Prostate gland (tissue), 2 donors: Measurements from ENCODE around the gene GALNTL6.

Experiments used
- CTCF ChIP-seq, 4 experiments: fragments of 200-600 bp in 2 of 4; fragments of 450-650 bp in 2 of 4; sonication (generic) in 2 of 4; IDR thresholded peaks; 1 replicate in 3 of 4; 2 replicates in 1 of 4; pipeline ENCODE4 v1.5.1; 2016 to 2019; ENCODE audit warnings: antibody characterized with exemption in 4 of 4, mild to moderate bottlenecking in 2 of 4, moderate library complexity in 2 of 4
- POLR2A ChIP-seq: fragments of 450-650 bp; IDR thresholded peaks from one replicate; pipeline ENCODE4 v1.6.1; 2016; ENCODE audit warnings: antibody characterized with exemption, mild to moderate bottlenecking
- POLR2AphosphoS5 ChIP-seq: sonication (generic); formaldehyde crosslinking; IDR thresholded peaks from one replicate; pipeline ENCODE4 v1.6.1; 2017; ENCODE audit warnings: antibody characterized with exemption

DNA sequence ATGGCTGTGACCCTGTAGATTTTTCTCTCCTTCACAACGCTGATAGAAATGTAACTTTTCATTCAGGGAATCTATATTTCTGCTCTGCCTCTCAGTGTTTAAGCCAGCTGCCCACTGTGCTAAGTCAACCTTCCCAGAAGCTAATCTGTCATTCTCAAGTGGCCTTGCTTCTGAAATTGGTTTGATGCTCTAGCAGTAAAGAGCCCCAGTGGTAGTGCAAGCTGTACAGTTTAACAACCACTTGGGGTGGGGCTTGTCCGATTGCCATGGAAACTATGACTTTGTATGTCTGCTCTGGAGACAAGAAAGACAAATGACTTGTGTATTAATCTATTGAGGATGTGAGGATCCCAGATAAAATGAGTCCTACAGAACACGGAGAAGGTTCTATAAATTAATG lies 734.5 kb downstream of the GALNTL6 start:
- no peak for TF ChIP-seq CTCF (IDR thresholded peaks at IDR 0.05)
- TF ChIP-seq POLR2A: no peak
- TF ChIP-seq POLR2AphosphoS5: no peak
